GM21723 (cell line): ENCODE measurements around the gene CBLC.

Source experiments
- ATAC-seq: cut with Tn5 transposase; IDR thresholded peaks from one replicate; pipeline ENCODE4 v1.9.1; 2021; ENCODE audit warnings: mild to moderate bottlenecking, moderate library complexity; ENCODE audit not compliant: unreplicated experiment

The CBLC gene

GRCh38 chr19:44745887-44746600, 31.6 kb upstream of the CBLC start:
- ATAC-seq: no peak

DNA sequence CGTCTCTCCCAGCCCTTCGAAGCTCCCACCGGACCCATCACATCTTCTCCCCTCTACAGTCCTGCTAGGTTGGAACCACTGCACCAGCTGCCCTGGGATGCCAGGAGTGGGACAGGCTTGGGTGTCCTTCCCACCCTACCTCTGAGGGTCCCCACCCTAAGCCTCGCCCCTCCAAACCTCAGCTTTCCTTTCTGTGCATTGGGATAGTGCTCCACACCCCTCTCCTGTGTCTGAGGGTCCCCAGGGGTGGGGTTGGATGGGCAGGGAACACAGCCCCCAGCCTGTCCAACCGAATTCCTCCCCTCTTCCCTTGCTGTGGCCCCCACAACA, 31.1 kb upstream of the CBLC start:
- no peak for ATAC-seq

DNA sequence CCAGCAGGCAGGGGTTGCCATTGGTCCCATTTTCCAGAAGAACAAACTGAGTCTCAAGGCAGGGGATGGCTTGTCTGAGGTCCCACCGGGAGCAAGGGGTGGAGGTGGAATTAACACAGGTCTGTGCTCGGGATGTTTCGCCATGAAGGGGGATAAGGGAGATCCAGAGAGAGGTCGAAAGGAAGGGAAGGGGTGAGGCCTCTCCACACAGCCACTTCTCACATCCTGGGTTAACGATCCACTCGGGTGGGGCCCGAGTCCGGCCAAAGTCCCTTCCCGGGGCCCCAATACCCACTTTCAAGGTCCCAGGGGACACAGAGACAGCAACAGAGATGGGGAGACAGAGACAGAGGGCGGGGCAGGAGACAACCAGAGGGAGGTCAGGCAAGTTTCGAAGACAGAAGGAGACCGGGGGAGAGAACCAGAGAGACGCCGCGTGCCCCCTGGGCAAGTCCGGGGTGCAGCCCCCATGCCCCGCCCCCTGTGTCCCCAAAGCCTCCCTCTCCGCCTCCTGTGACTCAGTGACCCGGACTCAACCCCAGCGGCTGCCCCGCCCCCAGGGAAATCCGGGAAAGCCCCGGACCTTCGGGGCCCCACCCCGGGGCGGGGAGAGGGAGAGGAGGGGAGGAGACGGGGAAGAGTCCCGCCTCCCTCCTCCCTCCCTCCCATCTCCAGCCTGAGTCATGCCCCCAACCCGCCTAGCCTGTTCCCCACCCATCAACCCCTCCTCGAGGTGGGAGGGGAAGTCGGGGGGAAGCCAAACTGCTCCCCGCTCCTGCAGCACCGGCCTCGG, 30.5 kb upstream of the CBLC start:
- ATAC-seq: peak; percentile 31

DNA sequence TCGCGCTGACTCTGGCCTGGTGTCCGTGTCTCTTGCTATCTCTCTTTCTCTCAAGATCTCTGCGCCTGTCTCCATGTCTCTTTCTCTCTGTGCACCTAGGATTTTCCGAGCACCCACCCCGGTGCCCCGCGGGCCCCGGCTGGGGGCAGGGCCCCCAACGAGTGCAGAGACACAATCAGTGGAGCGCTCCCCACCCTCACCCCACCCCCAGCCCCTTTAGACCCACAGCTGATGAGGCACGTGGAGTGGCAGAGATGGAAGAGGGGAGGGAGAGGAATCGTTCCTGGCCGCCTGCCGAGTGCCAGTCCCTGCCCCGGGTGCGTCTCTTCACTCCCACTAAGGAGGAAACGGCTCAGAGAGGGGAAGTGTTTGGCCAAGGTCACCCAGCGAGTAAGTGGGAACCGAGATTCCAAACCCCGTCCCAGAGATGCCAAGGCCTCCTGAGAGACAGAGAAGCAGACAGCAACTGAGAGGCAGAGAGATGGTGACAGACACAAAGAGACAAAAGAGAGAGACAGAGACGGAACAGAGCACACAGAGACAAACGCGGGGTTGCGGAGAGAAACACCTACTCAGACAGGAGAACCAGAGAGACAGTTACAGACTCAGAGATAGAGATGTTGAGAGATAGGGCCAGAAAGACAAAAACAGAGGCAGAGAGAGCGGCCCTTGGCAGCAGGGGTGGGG, 29.8 kb upstream of the CBLC start:
- ATAC-seq: peak; percentile 16

DNA sequence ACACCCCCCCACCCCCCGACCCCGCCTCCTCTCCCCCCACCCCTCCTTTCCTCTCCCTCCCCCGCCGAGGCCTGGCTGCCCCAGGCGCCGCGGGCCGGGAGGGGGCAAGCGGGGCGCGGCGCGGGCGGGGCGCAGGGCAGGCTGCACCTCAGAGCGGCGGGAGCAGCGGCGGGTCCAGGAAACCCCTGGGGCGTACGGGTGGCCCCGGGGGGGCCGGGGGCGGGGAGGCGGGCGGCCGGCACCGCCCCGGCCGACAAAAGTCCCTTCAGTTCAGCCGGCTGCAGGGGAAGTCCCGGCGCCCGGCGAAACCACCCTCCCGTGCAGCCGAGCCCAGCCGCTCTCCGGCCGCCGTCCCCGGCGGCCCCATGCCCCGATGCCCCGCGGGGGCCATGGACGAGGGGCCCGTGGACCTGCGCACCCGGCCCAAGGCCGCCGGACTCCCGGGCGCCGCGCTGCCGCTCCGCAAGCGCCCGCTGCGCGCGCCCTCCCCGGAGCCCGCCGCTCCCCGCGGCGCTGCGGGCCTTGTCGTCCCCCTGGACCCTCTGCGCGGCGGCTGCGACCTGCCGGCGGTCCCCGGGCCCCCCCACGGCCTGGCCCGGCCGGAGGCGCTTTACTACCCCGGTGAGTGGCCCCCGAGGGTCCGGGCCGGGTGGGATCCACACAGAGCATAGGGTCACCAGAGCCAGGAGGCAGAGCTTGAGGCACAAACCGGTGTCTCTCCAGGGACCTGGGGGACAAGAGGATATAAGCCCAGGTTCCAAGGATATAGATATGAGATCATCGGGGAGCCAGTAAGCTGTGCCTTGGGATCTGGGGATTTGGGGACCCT, 29.1 kb upstream of the CBLC start, which contains the start of gene BCL3:
TSS of gene BCL3 (plus strand) at position 283 of the 829 bp plus-strand sequence. CDS start at position 366, 83 bp downstream.
- peak; percentile 29 for ATAC-seq

GRCh38 chr19:44749292-44749691, 28.4 kb upstream of the CBLC start:
- ATAC-seq: no peak

DNA sequence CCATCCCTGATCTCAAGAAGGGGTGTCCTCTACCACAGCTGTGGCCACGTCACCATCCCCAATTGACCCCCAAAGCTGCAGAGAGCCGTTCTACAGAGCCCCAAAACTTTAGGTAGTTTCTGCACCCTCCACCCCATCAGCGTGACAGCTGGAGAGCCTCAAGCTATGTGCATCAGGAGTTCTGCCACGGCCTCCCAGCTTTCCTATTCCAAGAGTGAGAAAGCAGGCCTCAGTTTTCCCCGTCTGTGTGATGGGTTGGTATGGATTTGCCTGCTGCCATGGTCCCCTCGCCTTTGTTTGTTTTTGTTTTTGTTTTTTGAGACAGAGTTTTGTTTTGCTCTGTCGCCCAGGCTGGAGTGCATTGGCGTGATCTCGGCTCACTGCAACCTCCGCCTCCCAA, 27.7 kb upstream of the CBLC start:
- no peak for ATAC-seq

DNA sequence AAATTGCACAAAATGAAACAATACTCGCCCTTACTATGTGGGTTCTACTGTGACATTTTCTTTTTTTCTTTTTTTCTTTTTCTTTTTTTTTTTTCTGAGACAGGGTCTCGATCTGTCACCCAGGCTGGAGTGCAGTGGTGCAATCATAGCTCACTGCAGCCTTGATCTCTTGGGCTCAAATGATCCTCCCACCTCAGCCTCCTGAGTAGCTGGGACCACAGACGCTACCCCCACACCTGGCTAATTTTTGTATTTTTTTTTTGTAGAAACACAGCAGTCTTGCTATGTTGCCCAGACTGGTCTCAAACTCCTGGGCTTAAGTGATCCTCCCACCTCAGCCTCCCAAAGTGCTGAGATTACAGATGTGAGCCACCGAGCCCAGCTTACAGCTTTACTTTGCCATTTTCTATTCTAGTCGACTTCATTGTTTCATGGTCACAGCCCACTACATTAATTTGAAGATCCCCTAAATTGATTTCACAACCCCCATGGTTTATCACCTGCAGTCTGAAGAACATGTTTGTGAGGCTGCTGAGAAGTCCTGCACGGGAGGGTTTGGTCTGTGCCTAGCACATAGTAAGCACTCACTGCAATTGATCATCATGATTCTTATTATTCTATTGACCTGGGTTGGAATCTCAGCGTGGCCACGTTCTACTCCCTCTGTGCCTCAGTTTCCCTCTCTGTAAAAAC, 25.4 kb upstream of the CBLC start:
- ATAC-seq: no peak

- ATAC-seq: peak; percentile 62
These were observed 24.7 kb upstream of the CBLC start for GRCh38 chr19:44752816-44753625.

GRCh38 chr19:44753626-44753931, 24.1 kb upstream of the CBLC start:
- ATAC-seq: no peak

- peak; percentile 35 for ATAC-seq
These were observed 23.5 kb upstream of the CBLC start for GRCh38 chr19:44753932-44754749.

DNA sequence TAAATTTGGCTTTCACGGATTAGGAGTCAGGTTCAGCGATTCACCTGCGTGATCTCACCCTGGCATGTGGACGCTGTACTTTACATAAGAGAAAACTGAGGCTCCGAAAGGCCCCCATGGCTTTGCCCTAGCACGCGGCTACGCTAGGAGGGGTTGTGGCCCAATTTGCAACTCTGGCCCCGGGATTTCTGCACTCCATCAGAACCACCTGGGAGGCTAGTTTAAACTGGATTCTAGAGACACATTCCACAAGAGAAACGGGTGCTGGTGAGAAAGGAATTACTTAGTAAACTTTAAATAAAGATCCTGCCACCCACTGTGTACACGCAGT, 23.0 kb upstream of the CBLC start:
- no peak for ATAC-seq

- no peak for ATAC-seq
These were observed 22.5 kb upstream of the CBLC start for GRCh38 chr19:44755219-44755618.

DNA sequence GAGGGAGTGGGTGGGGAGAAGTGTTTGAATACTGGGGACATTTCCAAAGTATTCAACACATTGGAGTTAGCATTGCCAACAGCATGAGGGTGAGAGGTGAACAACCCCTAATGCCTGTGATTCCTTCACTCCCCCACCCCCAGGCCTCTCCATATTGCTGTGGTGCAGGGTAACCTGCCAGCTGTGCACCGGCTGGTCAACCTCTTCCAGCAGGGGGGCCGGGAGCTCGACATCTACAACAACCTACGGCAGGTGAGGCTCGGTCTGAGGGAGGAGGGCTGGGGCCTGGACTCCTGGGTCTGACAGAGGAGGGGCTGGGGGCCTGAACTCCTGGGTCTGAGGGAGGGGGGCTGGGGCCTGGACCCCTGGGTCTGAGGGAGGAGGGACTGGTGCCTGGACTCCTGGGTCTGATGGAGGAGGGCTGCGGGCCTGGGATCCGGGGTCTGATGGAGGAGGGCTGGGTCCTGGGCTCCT, 21.6 kb upstream of the CBLC start:
- no peak for ATAC-seq

GRCh38 chr19:44757057-44757734, 20.5 kb upstream of the CBLC start:
- no peak for ATAC-seq

DNA sequence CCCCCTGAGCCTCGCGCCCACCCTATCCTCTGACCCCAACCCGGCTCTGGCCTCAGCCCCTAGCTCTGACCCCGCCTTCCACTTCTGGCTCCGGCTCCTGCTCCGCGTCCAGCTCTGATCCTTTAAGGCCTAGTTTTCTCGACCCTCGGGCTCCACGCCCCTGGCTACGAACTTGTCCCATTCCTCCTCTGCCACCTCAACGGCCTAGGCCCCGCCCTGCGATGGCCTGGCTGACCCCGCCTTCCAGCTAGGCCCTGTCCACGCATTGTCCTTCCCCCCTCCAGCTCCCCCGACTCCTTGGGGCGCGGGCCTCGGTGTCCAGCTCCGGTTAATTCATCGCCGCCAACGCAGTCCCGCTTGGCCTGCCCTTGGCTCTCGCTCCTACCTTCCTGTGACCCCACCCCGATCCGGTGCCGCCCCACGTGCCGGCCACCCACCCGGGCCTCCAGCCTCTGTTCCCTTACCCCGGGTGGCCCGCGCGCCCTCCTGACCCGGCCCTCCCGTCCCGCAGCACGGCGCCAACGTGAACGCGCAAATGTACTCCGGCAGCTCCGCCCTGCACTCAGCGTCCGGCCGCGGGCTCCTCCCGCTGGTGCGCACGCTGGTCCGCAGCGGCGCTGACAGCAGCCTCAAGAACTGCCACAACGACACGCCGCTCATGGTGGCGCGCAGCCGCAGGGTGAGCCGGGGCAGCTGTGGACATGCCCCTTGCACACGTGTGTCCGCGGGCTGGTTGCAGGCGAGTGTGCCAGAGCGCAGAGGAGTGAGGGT, 19.8 kb upstream of the CBLC start:
- no peak for ATAC-seq

GRCh38 chr19:44758596-44758995, 19.1 kb upstream of the CBLC start:
- no peak for ATAC-seq
